Measurements from ENCODE around the gene SLK.

SLK gene

DNA sequence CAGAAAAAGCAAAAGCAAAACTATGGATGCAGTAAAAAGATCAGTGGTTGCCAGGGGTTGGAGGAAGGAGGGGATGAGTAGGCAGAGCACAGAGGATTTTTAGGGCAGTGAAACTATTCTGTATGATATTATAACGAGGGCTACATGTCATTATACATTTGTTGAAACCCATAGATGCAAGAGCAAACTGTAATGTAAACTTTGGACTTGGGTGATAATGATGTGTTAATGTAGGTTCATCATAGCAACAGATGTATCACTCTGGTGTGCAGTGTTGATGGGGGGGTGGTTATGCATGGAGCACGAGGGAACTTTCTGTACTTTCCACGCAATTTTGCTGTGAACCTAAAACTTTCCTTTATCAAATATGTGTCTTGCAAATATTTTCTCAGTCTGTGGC lies 23.2 kb downstream of the SLK start:
- DNase-seq (ENCODE audit: low spot score) = no peak

DNA sequence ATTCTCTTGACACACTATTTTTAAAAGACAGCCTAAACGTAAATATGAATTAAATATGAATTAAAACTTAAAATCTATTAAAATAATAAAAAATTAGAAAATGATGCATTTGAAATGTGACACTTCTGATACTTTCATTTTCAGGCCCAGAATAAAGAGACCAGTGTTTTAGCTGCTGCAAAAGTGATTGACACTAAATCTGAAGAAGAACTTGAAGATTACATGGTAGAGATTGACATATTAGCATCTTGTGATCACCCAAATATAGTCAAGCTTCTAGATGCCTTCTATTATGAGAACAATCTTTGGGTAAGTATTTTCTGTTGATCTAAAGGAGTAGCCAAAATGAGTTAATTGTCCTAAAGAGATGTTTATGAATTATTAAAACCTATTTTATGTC lies 23.6 kb downstream of the SLK start:
- DNase-seq (ENCODE audit: low spot score) = no peak

DNA sequence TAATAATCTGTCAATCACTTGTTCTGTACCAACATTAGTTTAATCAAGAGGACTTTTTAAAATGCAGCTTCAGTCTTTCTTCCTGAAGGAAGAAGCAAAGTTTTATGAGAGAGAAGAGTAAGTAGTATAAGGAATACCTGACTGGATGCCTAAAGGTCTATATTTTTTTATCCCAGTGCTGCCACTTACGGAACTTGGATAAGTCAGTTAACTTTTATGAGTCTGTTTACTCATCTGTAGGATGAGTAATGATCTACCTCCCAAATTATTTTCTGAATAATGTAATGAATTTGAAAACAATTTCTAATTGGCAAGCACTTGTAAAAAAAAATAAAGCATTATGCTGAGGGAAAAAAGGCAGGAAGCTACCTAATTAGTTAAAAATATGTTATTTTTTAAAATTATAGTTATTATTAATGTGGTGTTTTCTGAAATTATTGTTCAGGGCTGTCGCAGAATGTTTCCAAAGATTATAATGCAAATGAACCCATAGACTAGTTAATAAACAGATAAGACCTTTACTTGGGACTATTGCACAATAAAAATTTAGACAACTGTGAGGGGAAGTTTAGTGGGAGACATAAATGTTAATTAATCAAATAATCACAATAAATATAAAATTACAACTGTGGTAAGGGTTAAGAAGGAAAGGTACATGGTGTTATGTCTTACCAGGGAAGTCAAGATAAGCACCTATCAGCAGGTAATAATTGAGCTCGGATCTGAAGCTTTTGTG lies 24.6 kb downstream of the SLK start:
- DNase-seq (ENCODE audit: low spot score) = no peak

DNA sequence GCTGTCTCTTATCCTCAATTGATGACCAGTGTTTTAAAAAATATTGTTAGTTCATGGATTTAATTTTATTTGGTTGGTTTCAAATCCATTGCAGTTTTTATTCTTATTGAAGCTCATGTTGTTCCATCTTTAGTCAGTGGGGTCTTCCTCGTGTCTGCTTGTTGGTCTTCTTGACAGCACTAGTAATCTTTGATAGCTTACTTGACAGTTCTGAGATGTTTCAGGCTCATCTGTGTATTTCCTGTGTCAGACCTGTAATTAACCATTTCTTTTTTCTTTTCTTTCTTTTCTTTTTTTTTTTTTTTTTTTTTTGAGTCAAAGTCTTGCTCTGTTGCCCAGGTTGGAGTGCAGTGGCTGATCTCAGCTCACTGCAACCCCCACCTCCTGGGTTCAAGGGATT lies 28.2 kb downstream of the SLK start:
- no peak for DNase-seq (ENCODE audit: low spot score)

DNA sequence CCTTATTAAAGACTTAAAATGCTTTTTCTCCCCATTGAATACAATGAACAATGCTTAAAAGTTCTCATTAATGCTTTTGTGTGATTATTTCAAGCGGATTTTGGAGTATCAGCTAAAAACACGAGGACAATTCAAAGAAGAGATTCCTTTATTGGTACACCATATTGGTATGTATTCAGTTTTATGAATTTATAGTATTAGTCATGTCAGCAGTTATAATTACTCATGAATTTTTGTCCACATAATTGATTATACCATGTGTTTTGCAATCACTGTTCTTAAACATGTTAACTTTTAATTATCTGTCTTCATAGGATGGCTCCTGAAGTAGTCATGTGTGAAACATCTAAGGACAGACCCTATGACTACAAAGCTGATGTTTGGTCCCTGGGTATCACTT lies 31.9 kb downstream of the SLK start:
- no peak for DNase-seq (ENCODE audit: low spot score)

DNA sequence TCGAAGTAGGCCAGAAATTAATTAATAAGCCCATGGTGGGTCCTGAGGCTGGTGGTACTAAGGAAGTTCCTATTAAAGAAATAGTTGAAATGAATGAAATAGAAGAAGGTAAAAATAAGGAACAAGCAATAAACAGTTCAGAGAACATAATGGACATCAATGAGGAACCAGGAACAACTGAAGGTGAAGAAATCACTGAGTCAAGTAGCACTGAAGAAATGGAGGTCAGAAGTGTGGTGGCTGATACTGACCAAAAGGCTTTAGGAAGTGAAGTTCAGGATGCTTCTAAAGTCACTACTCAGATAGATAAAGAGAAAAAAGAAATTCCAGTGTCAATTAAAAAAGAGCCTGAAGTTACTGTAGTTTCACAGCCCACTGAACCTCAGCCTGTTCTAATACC lies 36.0 kb downstream of the SLK start:
- no peak for DNase-seq (ENCODE audit: low spot score)

DNA sequence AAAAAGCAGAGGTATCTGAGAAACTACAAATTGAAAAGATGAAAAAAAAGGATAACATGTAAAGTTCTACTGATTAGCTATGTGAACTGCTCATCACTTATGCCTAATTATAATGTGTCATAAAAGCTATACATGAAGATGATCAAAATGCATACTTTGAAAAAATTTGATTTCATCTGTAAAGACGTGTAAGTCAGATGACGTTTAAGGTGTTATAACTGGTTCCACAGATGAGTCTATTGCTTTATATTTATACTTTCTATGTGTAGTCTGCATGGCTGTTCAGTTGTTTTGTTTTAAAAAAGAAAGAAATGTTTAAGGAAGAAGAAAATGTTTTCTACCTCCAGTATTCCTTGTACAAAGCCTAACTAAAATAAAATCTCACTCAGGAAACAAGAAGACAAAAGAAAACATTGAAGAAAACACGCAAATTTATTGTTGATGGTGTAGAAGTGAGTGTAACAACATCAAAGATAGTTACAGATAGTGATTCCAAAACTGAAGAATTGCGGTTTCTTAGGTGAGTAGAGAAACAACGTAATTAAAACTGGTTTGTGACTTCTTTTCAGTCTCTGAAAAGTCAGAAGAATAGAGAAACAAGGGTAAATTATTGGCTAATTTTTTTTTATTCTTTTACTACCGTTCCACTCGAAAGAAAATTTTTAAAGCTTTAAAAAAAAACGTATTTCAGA lies 38.4 kb downstream of the SLK start:
- DNase-seq (ENCODE audit: low spot score) = no peak

DNA sequence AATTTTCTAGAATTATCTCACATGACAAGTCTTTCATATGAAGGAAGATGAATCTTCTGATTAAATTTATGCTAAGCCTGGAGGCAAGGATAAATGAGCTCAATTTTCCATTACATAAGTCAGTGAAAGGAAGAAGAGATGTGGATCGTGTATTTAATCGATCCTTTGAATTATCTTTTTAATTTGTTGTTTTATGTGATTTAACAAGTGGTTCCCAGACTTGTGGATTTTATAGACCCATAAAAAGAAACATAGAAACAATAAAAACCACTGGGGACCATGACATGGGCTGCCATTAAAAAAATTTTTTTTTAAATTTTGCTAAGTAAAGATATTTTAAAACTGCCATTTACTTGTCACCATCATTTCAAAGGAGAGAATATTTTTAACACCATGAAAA lies 45.0 kb downstream of the SLK start:
- no peak for DNase-seq (ENCODE audit: low spot score)

DNA sequence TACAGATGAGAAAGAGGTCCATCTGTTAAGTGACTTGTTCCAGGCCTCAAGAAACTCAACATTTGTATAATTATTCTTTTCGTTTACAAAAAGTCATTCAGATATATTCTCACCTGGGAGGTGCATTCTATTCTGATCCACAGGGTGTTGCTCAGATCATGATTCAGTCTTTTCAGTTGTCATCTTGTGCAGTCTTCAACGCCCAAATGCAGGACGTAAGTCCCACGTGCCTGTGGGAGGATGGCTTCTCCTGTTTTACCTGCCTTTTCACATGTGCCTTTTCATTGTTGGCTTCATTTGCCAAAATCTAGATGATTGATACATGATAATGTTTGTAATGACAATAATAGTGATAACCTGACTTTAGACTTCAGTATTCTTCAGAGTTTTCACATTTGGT lies 46.5 kb downstream of the SLK start:
- DNase-seq (ENCODE audit: low spot score) = no peak

DNA sequence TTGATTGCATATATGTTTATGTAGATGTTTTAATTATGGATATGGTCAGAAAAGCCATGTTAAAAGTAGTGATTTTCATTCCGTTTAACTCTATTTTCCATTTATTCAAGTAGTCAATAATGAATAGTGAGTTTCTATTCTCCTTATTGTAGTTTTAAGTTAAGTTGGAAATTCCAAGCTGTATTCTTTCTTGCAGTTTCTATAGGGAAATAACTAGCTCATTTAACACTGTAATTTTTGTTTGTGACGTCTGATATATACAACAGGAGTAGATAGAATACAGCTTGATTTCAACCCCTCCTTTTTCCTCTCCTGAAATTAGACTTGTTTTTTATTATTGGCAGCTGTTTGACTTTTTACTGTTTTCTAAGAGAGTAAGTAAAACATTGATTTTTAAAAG lies 47.2 kb downstream of the SLK start:
- DNase-seq (ENCODE audit: low spot score) = no peak

DNA sequence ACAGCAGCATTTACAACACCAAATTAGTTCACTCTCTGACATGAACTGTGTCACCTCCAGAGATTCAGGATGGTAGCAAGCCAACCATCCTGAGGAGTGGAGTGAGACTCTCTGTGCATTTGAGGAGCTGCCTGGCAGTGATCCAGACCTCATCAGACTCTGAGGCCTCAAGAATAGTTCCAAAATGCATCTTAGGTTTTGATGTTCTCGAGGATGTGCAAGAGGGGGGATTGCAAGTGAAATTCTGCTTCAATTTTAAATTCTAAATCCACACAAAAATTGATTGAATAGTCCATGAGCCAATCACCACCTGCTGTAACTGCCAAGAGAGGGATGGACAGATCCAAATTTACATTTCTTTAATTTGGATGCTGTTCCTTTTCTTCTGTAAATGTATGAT lies 49.7 kb downstream of the SLK start:
- no peak for DNase-seq (ENCODE audit: low spot score)

DNA sequence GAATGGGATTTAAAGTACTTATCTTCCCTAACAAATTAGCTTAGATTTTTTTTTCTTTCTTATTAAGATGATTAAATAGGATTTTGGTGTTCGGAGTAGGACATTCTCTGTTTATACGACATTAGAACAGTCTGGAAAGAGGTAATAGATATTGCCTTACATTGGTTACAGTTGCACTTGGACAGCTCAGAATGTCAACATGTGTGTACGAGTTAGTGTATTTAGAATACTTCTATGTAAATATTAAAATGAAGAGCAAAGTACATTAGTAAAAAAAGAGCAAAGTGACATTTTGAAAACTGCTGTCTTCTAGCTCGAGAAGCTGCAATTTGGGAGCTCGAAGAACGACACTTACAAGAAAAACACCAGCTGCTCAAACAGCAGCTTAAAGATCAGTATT lies 51.5 kb downstream of the SLK start:
- DNase-seq (ENCODE audit: low spot score) = no peak

DNA sequence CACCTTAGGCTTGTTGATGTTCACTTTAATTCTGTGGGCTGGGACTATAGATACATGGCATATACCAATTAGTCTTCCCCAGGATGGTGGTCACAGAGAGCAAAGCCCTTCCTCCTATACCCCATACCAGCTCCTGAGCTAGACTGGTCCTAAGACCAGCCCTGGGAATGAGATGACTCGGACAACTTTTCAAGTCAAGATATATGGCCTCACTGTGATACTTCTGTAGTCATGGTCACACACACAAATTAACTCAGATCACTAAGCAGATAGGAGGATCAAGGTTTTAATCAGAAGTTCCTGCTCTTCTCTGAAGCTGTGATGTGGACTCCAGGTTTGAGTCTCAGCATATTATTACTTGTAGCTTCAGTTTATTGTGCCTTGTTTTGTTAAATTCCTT lies 53.1 kb downstream of the SLK start:
- DNase-seq (ENCODE audit: low spot score) = no peak

DNA sequence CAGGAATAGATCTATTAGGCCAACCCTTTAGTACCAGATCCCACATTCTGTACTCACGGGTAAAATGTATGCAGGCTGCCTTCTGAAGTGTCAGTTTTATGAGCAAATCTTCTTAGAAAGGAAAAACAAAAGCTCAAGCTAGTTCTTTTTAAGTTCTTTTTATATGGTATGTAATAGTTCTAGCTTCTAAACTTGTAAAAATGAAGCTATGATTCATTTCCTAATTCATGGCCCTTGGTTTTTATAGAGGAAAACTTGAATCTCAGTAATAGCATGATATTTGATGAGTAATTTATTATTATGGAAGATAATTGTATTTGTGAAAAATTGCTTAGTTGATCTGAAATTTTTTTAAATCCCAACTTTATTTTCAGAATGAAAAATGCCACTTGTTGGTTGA lies 54.3 kb downstream of the SLK start:
- DNase-seq (ENCODE audit: low spot score) = no peak

DNA sequence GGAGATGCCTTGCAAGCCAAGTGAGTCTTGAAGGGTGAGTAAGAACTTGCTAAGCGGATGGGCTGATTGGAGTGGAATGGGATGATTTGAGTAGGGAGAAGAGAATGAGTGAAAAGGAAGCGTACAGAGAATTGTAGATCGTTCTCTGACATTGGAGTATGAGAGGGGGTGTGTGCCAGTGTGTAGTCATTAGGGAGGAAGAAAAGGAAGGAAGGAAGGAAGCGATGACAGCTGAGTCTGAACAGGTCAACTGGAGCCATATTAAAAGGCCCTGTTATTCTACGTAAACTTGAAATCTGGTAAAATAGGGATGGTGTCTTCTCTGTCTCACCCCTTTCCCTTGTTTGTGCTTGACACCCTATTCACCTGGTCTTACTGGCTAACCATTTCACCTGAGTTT lies 55.1 kb downstream of the SLK start:
- no peak for DNase-seq (ENCODE audit: low spot score)

DNA sequence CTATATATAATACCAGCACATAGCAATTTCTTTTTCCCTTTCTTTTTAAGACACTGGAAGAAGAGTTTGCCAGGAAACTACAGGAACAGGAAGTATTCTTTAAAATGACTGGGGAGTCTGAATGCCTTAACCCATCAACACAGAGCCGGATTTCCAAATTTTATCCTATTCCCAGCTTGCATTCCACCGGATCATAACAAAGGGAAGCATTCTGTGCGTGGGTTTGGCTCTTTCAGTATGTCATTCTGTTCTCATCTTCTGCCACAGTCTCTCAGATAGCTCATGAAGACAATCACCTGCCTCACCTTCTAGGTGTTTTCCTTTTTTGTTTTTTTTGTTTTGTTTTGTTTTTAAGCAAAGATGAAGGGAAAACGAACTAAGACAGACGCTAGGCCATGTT lies 58.6 kb downstream of the SLK start:
- no peak for DNase-seq (ENCODE audit: low spot score)

DNA sequence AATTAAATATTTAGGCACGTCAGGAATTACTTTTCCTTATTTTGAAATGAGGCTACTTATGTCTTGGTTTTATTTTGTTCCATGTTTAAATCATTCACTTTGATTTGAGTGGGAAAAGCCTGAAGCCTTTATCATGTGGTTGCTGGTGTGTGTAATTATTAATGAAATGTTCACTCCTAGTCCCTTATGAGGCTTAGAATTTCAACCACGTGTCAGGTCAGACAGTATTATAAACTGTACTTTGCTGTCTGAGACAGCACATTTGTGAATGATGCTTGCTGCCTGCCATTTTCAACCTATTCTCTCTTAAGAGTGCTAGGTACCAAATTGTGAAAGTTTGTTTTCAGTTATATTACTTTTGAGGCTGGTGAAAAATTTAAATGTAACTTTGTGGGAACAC lies 59.8 kb downstream of the SLK start:
- DNase-seq (ENCODE audit: low spot score) = no peak

DNA sequence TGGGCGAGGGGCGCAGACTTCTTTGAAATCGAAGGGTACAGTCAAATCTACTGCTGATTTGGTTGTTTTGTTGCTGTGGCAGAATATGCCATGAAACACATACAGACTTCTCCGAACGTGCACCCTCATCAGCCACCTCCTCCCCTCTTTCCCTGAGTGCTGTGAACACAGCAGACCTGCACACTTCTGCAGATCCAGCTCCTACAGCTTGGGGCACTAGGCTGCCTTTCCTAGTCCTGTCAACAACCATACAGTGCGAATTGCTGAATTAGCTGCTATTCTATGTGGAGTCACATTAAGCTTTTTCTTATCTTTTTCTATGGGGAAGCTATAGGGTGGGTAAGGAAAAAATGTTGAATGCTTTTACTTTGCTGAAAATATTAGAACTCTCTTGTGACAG lies 61.2 kb downstream of the SLK start:
- no peak for DNase-seq (ENCODE audit: low spot score)

DNA sequence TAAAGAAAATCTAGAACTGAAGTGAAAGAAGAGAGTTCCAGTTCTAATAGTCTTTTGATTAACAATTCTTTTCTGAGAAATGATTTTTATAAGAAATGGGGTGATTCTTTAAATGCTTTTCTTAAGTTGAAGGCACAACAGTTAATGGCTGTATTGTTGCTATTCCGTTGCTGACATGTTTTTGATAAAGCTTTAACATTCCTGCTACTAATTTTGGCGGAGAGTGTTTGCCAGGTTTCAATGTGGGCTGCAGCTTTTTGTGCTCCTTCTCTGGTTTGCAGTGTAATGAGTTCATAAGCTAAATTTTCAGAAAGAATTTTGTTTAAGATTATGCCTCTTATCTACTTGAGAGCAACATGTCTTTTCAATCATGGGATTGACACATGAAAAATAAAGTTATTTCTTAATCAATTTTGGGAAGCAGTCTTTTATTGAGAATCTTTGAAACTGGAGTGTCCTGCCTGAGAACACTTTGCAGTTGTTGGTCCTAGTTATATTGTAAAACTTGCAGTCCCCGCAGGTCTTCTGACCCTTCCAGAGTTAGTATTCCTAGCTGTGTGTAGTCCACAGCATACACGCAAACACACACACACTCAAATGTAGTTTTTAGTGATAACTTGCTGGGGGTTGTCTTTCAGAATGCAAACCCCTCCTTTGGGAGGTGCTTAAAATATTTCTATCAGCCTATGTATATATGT lies 62.0 kb downstream of the SLK start:
- no peak for DNase-seq (ENCODE audit: low spot score)

DNA sequence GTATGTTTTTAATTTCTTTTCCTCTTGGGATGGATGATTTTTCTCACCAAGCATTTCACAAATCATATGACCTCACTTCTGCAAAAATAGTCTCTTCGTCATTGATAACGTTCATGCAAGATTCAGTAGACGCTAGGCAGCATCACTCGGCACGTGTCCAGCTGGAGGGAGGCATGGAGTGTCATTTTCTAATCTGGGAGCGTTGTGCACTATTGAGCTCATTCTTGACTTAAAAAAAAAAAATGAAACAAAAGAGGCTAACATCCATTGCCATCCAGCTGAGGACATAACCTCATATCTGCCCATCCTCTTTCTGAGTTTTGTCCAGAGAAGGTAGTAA lies 62.6 kb downstream of the SLK start:
- DNase-seq (ENCODE audit: low spot score) = peak; percentile 39

DNA sequence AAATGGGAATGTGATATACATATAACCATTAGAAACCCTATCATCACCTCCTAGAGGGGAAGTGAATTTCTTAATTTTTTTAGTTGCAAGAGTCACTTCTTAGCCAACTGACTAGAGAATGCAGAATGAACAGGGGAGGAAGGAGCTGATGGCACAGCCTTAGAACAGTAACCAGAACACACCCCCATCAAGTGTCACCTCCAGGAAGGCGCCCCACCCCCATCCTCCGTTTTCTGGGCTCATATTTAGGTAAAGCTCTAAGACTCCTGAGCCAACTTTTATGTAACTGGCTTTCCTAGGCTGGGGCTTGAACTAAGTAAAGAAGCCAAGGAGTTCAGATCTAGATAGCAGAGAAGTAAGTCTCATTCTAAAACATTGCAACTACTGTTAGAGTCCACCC lies 64.7 kb downstream of the SLK start:
- no peak for DNase-seq (ENCODE audit: low spot score)

DNA sequence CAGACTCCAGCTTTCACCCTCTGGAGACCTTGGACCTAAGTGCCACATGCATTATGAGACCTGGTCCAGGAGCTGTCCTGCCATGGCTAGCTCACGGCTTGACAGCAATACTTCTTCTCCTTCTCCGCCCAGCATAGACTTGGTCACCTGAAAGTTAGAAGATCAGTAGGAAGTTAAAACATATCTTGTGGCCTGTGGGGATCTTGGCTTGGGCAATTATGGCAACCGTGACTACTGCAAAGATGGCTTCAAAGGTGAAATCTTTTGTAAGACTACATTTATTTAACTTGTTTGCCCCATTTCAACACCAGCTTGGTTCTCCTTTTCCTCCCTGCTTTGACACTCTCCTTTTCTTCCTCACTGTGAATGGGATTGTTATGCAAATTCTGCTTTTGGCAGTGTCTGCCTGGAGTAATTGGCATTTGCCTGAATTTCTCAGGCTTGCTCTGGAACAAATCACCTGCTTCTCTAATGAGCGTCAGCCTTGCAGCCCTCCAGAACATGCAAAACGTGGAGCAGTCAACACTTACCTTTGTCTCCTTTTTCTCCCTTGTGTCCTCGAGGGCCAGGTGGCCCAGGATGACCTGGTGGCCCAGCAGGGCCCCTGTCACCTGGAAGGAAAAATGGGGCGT lies 65.3 kb downstream of the SLK start:
- DNase-seq (ENCODE audit: low spot score) = no peak

DNA sequence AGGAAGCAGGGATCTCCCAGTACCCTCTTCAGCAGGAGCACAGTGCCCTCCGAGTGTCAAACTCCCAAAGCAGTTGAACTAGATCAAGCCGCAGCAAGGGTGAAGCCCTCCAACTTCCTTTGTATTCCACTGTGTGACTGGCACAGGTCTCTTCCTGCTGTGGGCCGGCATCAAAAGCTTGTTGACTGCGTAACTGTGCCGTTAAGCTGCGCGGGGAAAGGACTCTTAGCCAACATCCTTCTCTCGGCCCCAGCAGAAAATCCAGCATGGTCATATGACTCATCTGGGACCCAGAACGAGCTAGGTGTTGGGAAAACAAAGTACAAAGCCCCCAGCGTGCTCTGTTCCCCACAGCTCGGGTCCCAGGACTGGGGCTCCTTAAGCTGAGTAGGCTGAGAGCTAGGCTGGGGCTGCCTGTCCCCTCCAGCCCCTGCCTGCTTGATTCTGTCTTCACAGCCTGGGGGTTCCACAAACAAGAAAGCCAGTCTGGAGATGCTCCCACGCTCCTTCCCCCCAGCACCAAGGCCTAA lies 66.5 kb downstream of the SLK start:
- no peak for DNase-seq (ENCODE audit: low spot score)

All from GM03348 (cell line).